Nasal cavity respiratory epithelium epithelial cell of viscerocranial mucosa (primary cell): ENCODE data around the gene ZMYM5. TPM values are rescaled to one million over a fixed set of nuclear protein-coding genes. Genes with fewer than 3 reads are reported as not detected.

Experiments
- total RNA-seq: library from RNA; depleted of rRNA; stranded (reverse); fragments of >200 nt; gene quantifications from 2 replicates; pipeline ENCODE4 v1.2.3, GENCODE V29; 2014

Gene ZMYM5
- 14.7 and 18.8 TPM in 2 replicates for total RNA-seq

GRCh38 chr13:19863323-19864023 lies at the start of gene ZMYM5:
ZMYM5 (minus strand) TSS chr13:19863649; CDS start chr13:19852180, 11,469 bp downstream.

DNA sequence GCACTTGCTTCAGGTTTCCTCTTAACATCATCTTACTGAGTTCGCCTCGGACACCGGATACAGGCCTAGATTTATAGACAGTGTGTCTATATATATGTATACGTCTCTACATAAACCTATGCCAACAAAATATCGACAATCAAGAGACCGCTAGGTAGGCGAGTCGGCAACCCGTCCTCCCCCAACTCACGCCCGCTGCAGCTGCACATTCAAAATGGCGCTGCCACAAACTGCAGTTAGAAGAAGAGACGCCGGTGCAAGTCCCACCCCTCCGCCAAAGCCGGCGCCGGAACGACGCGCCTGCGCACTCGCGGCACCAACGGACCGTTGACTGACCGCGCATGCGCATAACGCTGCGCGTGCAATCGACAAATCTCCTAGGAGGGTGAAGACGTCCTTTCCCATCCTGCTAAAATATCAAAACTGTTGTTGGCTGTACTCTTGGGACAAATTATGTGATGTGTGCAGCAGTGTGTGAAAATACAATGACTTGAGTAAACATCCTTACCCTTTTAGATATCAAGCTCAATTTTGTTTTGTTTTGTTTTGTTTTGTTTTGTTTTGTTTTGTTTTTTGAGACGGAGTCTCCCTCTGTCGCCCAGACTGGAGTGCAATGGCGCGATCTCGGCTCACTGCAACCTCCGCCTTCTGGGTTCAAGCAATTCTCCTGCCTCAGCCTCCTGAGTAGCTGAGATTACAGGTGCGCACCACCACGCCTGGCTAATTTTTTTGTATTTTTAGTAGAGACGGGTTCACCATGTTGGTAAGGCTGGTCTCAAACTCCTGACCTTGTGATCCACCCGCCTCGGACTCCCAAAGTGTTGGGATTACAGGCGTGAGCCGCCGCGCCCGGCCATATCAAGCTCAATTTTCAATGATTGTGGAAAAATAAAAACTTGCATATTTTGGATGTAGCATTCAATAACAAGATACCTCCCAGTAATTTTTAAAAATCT lies 80.4 kb downstream of the ZMYM5 start, which contains the start of gene PSPC1:
TSS of gene PSPC1 (minus strand) at position 219 of the 956 bp plus-strand sequence. CDS start at position 31, 188 bp downstream.

Other genes with a start within 250 kb of the ZMYM5 start
- 19.5 and 29.9 TPM in 2 replicates for gene MPHOSPH8, start 230.0 kb downstream of the ZMYM5 start, total RNA-seq
- gene PSPC1, start 80.7 kb downstream of the ZMYM5 start, total RNA-seq, result 29.4 and 40.6 TPM in 2 replicates
- gene ZMYM2, start 95.1 kb upstream of the ZMYM5 start, total RNA-seq, result 66.0 and 104 TPM in 2 replicates